Measurements from ENCODE around the gene MBNL1.

GRCh38 chr3:152364237-152364636 lies 95.5 kb downstream of the MBNL1 start:
- TF ChIP-seq, protein P1, sequence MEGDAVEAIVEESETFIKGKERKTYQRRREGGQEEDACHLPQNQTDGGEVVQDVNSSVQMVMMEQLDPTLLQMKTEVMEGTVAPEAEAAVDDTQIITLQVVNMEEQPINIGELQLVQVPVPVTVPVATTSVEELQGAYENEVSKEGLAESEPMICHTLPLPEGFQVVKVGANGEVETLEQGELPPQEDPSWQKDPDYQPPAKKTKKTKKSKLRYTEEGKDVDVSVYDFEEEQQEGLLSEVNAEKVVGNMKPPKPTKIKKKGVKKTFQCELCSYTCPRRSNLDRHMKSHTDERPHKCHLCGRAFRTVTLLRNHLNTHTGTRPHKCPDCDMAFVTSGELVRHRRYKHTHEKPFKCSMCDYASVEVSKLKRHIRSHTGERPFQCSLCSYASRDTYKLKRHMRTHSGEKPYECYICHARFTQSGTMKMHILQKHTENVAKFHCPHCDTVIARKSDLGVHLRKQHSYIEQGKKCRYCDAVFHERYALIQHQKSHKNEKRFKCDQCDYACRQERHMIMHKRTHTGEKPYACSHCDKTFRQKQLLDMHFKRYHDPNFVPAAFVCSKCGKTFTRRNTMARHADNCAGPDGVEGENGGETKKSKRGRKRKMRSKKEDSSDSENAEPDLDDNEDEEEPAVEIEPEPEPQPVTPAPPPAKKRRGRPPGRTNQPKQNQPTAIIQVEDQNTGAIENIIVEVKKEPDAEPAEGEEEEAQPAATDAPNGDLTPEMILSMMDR (IDR thresholded peaks at IDR 0.05) = no peak
- no peak for TF ChIP-seq POLR2A (IDR thresholded peaks at IDR 0.05)
